Neuronal stem cell (in vitro differentiated cells): ENCODE measurements around the gene NPNT.

Experiments used
- DNase-seq: peaks from one replicate; pipeline ENCODE4 v3.0.0-alpha.2; 2013; ENCODE audit warnings: low spot score
- H2AFZ ChIP-seq: one replicate; pipeline ENCODE4 v1.6.1; 2013; ENCODE audit warnings: mild to moderate bottlenecking, low read length, inconsistent platforms
- H2AK5ac ChIP-seq: 2 replicates; pipeline ENCODE4 v1.6.1; 2013; ENCODE audit warnings: low read depth, mild to moderate bottlenecking, inconsistent platforms, low read length, moderate library complexity, mixed read lengths
- H2BK120ac ChIP-seq: 2 replicates; pipeline ENCODE4 v1.6.1; 2013; ENCODE audit warnings: low read depth, mild to moderate bottlenecking, inconsistent platforms, low read length, moderate library complexity, mixed read lengths
- H2BK12ac ChIP-seq: one replicate; pipeline ENCODE4 v1.6.1; 2013; ENCODE audit warnings: low read length, inconsistent platforms
- H2BK15ac ChIP-seq: 2 replicates; pipeline ENCODE4 v1.6.1; 2013; ENCODE audit warnings: mild to moderate bottlenecking, low read length, inconsistent platforms, mixed read lengths
- H2BK5ac ChIP-seq: one replicate; pipeline ENCODE4 v1.6.1; 2013; ENCODE audit warnings: inconsistent platforms, mild to moderate bottlenecking, low read length, moderate library complexity
- H3K14ac ChIP-seq: one replicate; pipeline ENCODE4 v1.6.1; 2013; ENCODE audit warnings: low read length, inconsistent platforms
- H3K18ac ChIP-seq: 2 replicates; pipeline ENCODE4 v1.6.1; 2013; ENCODE audit warnings: low read length, inconsistent platforms
- H3K23ac ChIP-seq: 2 replicates; pipeline ENCODE4 v1.6.1; 2013; ENCODE audit warnings: low read depth, mild to moderate bottlenecking, mixed read lengths, low read length, inconsistent platforms; ENCODE audit not compliant: poor library complexity
- H3K27ac ChIP-seq: replicated peaks from 3 replicates; pipeline ENCODE4 v1.5.1; 2013; ENCODE audit warnings: low read length, inconsistent platforms
- H3K27me3 ChIP-seq, 3 experiments: 2 replicates each; pipeline ENCODE4 v1.6.1; 2013; ENCODE audit warnings: low read length in 3 of 3, mild to moderate bottlenecking in 2 of 3, inconsistent platforms in 1 of 3, low read depth in 1 of 3, mixed read lengths in 1 of 3, moderate library complexity in 1 of 3; ENCODE audit not compliant: control insufficient read depth in 3 of 3, insufficient read depth in 3 of 3
- H3K36me3 ChIP-seq, 2 donors: replicated peaks in 1 of 2; 2 replicates each; pipeline ENCODE4 v1.6.1; 2013; ENCODE audit warnings: low read length in 2 of 2; ENCODE audit not compliant: control insufficient read depth in 2 of 2, insufficient read depth in 2 of 2
- H3K4ac ChIP-seq: 2 replicates; pipeline ENCODE4 v1.6.1; 2013; ENCODE audit warnings: inconsistent platforms, mild to moderate bottlenecking, low read length, moderate library complexity
- H3K4me1 ChIP-seq, 2 donors: 1 replicate in 1 of 2; 2 replicates in 1 of 2; pipeline ENCODE4 v1.6.1; 2013; ENCODE audit warnings: low read length in 2 of 2, low read depth in 1 of 2; ENCODE audit not compliant: control insufficient read depth in 2 of 2, insufficient read depth in 1 of 2
- H3K4me2 ChIP-seq: one replicate; pipeline ENCODE4 v1.6.1; 2013; ENCODE audit warnings: mild to moderate bottlenecking, low read length, inconsistent platforms; ENCODE audit not compliant: insufficient read depth, poor library complexity, severe bottlenecking
- H3K4me3 ChIP-seq, 2 donors: 2 replicates each; pipeline ENCODE4 v1.5.1; 2013; ENCODE audit warnings: low read length in 2 of 2, mild to moderate bottlenecking in 2 of 2, inconsistent platforms in 1 of 2, moderate library complexity in 1 of 2
- H3K79me1 ChIP-seq: one replicate; pipeline ENCODE4 v1.6.1; 2013; ENCODE audit warnings: low read depth, mild to moderate bottlenecking, inconsistent platforms, low read length, moderate library complexity
- H3K9ac ChIP-seq: one replicate; pipeline ENCODE4 v1.6.1; 2013; ENCODE audit warnings: mild to moderate bottlenecking, low read depth, low read length, inconsistent platforms; ENCODE audit not compliant: poor library complexity
- H3K9me3 ChIP-seq, 2 donors: replicated peaks in 1 of 2; 2 replicates each; pipeline versions ENCODE3 to v1.6.1; 2013; ENCODE audit warnings: low read length in 2 of 2, mild to moderate bottlenecking in 2 of 2, inconsistent platforms in 1 of 2, low read depth in 1 of 2, mixed read lengths in 1 of 2, moderate library complexity in 1 of 2; ENCODE audit not compliant: control insufficient read depth in 2 of 2, insufficient read depth in 1 of 2
- H4K8ac ChIP-seq: one replicate; pipeline ENCODE4 v1.6.1; 2013; ENCODE audit warnings: low read depth, mild to moderate bottlenecking, inconsistent platforms, low read length, moderate library complexity
- H4K91ac ChIP-seq: one replicate; pipeline ENCODE4 v1.6.1; 2013; ENCODE audit warnings: low read length, low read depth, mild to moderate bottlenecking, inconsistent platforms; ENCODE audit not compliant: poor library complexity
- WGBS, 2 donors: extraction: QIAGEN DNeasy Blood & Tissue Kit; methylation state at CpG; one replicate each; pipeline ENCODE4 v1.1.7; 2013; ENCODE audit warnings: missing lambda C conversion rate in 2 of 2, mixed read lengths in 1 of 2; ENCODE audit not compliant: insufficient read length in 2 of 2, insufficient replicate concordance in 1 of 2; ENCODE audit errors: extremely low coverage in 2 of 2; 5-methylcytosine and 5-hydroxymethylcytosine counted together

The NPNT gene

GRCh38 chr4:105924341-105924740 is 29.1 kb downstream of the NPNT start:
- Histone ChIP-seq H2AK5ac (no peak overlapping the region), H2BK12ac (no peak overlapping the region), H3K36me3 (no peaks in the 10 kb centered on the region), H2BK15ac (no peak overlapping the region), H3K9ac (no peak overlapping the region), H3K18ac (no peak overlapping the region), H3K4me3 (no peak overlapping the region), H3K14ac (no peak overlapping the region), H3K4ac (no peak overlapping the region), H4K91ac (no peak overlapping the region), H3K27me3 (no peaks in the 10 kb centered on the region), H2AFZ (no peak overlapping the region), H4K8ac (no peak overlapping the region), H3K4me2 (no peak overlapping the region), H3K23ac (no peak overlapping the region), H2BK5ac (no peak overlapping the region), H3K79me1 (no peaks in the 10 kb centered on the region), H3K4me1 (peaks cover 2 to 5% of the 10 kb centered on the region in 2 donors), H3K27ac (no peak overlapping the region), H2BK120ac (no peak overlapping the region), H3K9me3 (no peaks in the 10 kb centered on the region)
- DNase-seq: no peak
- no CpG with 5 or more reads among the region's 1 CpG for WGBS, 2 donors

GRCh38 chr4:105930698-105931097 is 35.4 kb downstream of the NPNT start:
- Histone ChIP-seq H4K8ac (no peak overlapping the region), H4K91ac (no peak overlapping the region), H3K27ac (no peak overlapping the region), H3K4me3 (no peak overlapping the region), H2BK12ac (no peak overlapping the region), H2BK120ac (no peak overlapping the region), H3K23ac (no peak overlapping the region), H3K4me2 (no peak overlapping the region), H2BK5ac (no peak overlapping the region), H3K9me3 (no peaks in the 10 kb centered on the region), H3K9ac (no peak overlapping the region), H3K4me1 (no peaks in the 10 kb centered on the region), H3K18ac (no peak overlapping the region), H3K79me1 (no peaks in the 10 kb centered on the region), H2AK5ac (no peak overlapping the region), H3K36me3 (no peaks in the 10 kb centered on the region), H3K14ac (no peak overlapping the region), H2AFZ (no peak overlapping the region), H2BK15ac (no peak overlapping the region), H3K4ac (no peak overlapping the region), H3K27me3 (no peaks in the 10 kb centered on the region)
- WGBS, 2 donors: no CpG with 5 or more reads among the region's 2 CpGs
- no peak for DNase-seq

DNA sequence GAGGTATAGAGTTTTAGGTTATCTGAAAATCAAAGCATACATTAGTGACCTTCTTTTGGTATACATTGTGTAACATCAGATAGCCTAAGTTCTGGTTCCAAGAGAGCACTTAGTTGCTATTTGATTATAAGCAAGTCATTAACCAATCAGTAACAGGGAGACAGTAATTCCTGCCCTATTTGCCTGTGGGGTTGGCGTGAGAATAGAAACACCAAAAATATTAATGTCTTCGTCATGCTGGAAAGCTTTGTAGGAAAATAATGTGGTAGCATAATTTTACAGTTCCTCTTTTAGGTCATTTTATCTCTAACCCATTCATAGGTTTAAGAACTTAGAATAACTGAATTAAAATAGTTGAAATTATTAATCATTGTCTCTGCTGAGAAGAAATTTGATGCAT is 37.8 kb downstream of the NPNT start:
- H3K9me3 ChIP-seq: no peaks in the 10 kb centered on the region
- H3K14ac ChIP-seq: no peak overlapping the region
- H2BK12ac ChIP-seq: no peak overlapping the region
- H4K8ac ChIP-seq: no peak overlapping the region
- no peak overlapping the region for H3K18ac ChIP-seq
- H2BK5ac ChIP-seq: no peak overlapping the region
- H3K4me3 ChIP-seq: no peak overlapping the region
- no peak overlapping the region for H3K9ac ChIP-seq
- WGBS, 2 donors: no CpG with 5 or more reads among the region's 2 CpGs
- H3K79me1 ChIP-seq: no peaks in the 10 kb centered on the region
- H2AK5ac ChIP-seq: no peak overlapping the region
- no peaks in the 10 kb centered on the region for H3K27me3 ChIP-seq
- H3K27ac ChIP-seq: no peak overlapping the region
- H3K4me2 ChIP-seq: no peak overlapping the region
- no peaks in the 10 kb centered on the region for H3K4me1 ChIP-seq
- H2BK15ac ChIP-seq: no peak overlapping the region
- DNase-seq: no peak
- no peak overlapping the region for H2BK120ac ChIP-seq
- no peaks in the 10 kb centered on the region for H3K36me3 ChIP-seq
- H3K23ac ChIP-seq: no peak overlapping the region
- H3K4ac ChIP-seq: no peak overlapping the region
- H4K91ac ChIP-seq: no peak overlapping the region
- no peak overlapping the region for H2AFZ ChIP-seq

GRCh38 chr4:105934386-105934785 is 39.1 kb downstream of the NPNT start:
- Histone ChIP-seq H3K36me3 (no peaks in the 10 kb centered on the region), H2BK12ac (no peak overlapping the region), H3K4me1 (no peaks in the 10 kb centered on the region), H2BK5ac (no peak overlapping the region), H2AFZ (no peak overlapping the region), H3K4me2 (no peak overlapping the region), H4K91ac (no peak overlapping the region), H2BK120ac (no peak overlapping the region), H4K8ac (no peak overlapping the region), H3K4me3 (no peak overlapping the region), H3K9me3 (no peaks in the 10 kb centered on the region), H3K79me1 (no peaks in the 10 kb centered on the region), H2BK15ac (no peak overlapping the region), H3K27ac (no peak overlapping the region), H3K9ac (no peak overlapping the region), H3K23ac (no peak overlapping the region), H3K4ac (no peak overlapping the region), H2AK5ac (no peak overlapping the region), H3K27me3 (no peaks in the 10 kb centered on the region), H3K14ac (no peak overlapping the region), H3K18ac (no peak overlapping the region)
- DNase-seq: no peak
- no CpG with 5 or more reads among the region's 1 CpG for WGBS, 2 donors
